Loucy (cell line): Measurements from ENCODE around the gene CCR6.

ENCODE experiments used
- H2AFZ ChIP-seq: fragments of 200-600 bp; sonication (generic); 2 replicates; pipeline ENCODE4 v1.6.0; 2016; ENCODE audit warnings: antibody characterized with exemption, mild to moderate bottlenecking, low read length, moderate library complexity
- H3F3A ChIP-seq: fragments of 200-600 bp; 2 replicates; pipeline ENCODE4 v1.6.0; 2016; ENCODE audit warnings: antibody characterized with exemption, low read depth, mild to moderate bottlenecking
- H3K27me3 ChIP-seq: fragments of 200-600 bp; sonication (generic); 2 replicates; pipeline ENCODE4 v1.6.1; 2014; ENCODE audit warnings: low read length, mild to moderate bottlenecking; ENCODE audit not compliant: insufficient read depth, poor library complexity, severe bottlenecking
- H3K36me3 ChIP-seq: fragments of 200-600 bp; sonication (generic); 2 replicates; pipeline ENCODE4 v1.6.1; 2016; ENCODE audit warnings: low read length; ENCODE audit not compliant: insufficient read depth
- H3K4me1 ChIP-seq: fragments of 200-600 bp; sonication (generic); 2 replicates; pipeline ENCODE4 v1.5.1; 2014; ENCODE audit warnings: low read length, mild to moderate bottlenecking; ENCODE audit not compliant: insufficient read depth, poor library complexity, severe bottlenecking
- H3K4me2 ChIP-seq: fragments of 200-600 bp; sonication (generic); 2 replicates; pipeline ENCODE4 v1.6.0; 2014; ENCODE audit warnings: antibody characterized with exemption, low read length, low read depth, mild to moderate bottlenecking; ENCODE audit not compliant: poor library complexity, severe bottlenecking
- H3K4me3 ChIP-seq: fragments of 200-600 bp; sonication (generic); 2 replicates; pipeline ENCODE4 v1.5.1; 2014; ENCODE audit warnings: low read length, mild to moderate bottlenecking, mixed read lengths; ENCODE audit not compliant: poor library complexity, severe bottlenecking
- H3K79me2 ChIP-seq: fragments of 200-600 bp; sonication (generic); 2 replicates; pipeline ENCODE4 v1.6.1; 2014; ENCODE audit warnings: low read length; ENCODE audit not compliant: insufficient read depth
- H3K9ac ChIP-seq: fragments of 200-600 bp; sonication (generic); 2 replicates; pipeline ENCODE4 v1.6.0; 2014; ENCODE audit warnings: mild to moderate bottlenecking, low read depth, low read length, moderate library complexity; ENCODE audit not compliant: poor library complexity, severe bottlenecking
- H3K9me2 ChIP-seq: fragments of 200-600 bp; sonication (generic); replicated peaks from 2 replicates; pipeline ENCODE4 v1.6.1; 2016; ENCODE audit warnings: low read depth, low read length, mixed read lengths
- H3K9me3 ChIP-seq: fragments of 200-600 bp; sonication (generic); 2 replicates; pipeline ENCODE4 v1.6.1; 2014; ENCODE audit warnings: mild to moderate bottlenecking, antibody characterized with exemption, low read length, low read depth; ENCODE audit not compliant: insufficient read depth
- H4K20me1 ChIP-seq: fragments of 200-600 bp; sonication (generic); 2 replicates; pipeline ENCODE4 v1.6.0; 2014; ENCODE audit warnings: antibody characterized with exemption, low read length, mild to moderate bottlenecking; ENCODE audit not compliant: insufficient read depth, poor library complexity, severe bottlenecking
- CTCF ChIP-seq: fragments of 200-600 bp; sonication (generic); conservative IDR thresholded peaks from 2 replicates; pipeline ENCODE4 v1.5.1; 2014; ENCODE audit warnings: mild to moderate bottlenecking, antibody characterized with exemption, low read length
- EZH2phosphoT487 ChIP-seq: fragments of 200-600 bp; IDR thresholded peaks from 2 replicates; pipeline ENCODE4 v1.6.1; 2018; ENCODE audit warnings: antibody characterized with exemption, mild to moderate bottlenecking, moderate library complexity, borderline replicate concordance

The CCR6 gene

GRCh38 chr6:167130712-167131684 lies 8.1 kb downstream of the CCR6 start:
- Histone ChIP-seq H3K4me1 (no peaks in the 10 kb centered on the region), H3F3A (no peaks in the 10 kb centered on the region), H3K9ac (no peak overlapping the region), H3K4me3 (no peak overlapping the region), H3K4me2 (no peak overlapping the region), H3K9me3 (no peaks in the 10 kb centered on the region), H3K27me3 (no peaks in the 10 kb centered on the region), H4K20me1 (no peaks in the 10 kb centered on the region), H3K36me3 (no peaks in the 10 kb centered on the region), H3K9me2 (no peaks in the 10 kb centered on the region), H2AFZ (no peak overlapping the region), H3K79me2 (no peaks in the 10 kb centered on the region)
- TF ChIP-seq EZH2phosphoT487, result no peak

- Histone ChIP-seq H3K4me1 (no peaks in the 10 kb centered on the region), H3K9ac (no peak overlapping the region), H2AFZ (no peak overlapping the region), H3F3A (no peaks in the 10 kb centered on the region), H3K4me2 (no peak overlapping the region), H4K20me1 (no peaks in the 10 kb centered on the region), H3K9me2 (no peaks in the 10 kb centered on the region), H3K79me2 (no peaks in the 10 kb centered on the region), H3K9me3 (no peaks in the 10 kb centered on the region), H3K27me3 (no peaks in the 10 kb centered on the region), H3K4me3 (no peak overlapping the region), H3K36me3 (no peaks in the 10 kb centered on the region)
- no peak for TF ChIP-seq EZH2phosphoT487
- no peak for TF ChIP-seq CTCF
Measured at GRCh38 chr6:167134448-167135328, 11.8 kb downstream of the CCR6 start.

DNA sequence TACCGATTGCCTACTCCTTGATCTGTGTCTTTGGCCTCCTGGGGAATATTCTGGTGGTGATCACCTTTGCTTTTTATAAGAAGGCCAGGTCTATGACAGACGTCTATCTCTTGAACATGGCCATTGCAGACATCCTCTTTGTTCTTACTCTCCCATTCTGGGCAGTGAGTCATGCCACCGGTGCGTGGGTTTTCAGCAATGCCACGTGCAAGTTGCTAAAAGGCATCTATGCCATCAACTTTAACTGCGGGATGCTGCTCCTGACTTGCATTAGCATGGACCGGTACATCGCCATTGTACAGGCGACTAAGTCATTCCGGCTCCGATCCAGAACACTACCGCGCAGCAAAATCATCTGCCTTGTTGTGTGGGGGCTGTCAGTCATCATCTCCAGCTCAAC lies 13.5 kb downstream of the CCR6 start:
- Histone ChIP-seq H3K27me3 (no peaks in the 10 kb centered on the region), H3K9me2 (no peaks in the 10 kb centered on the region), H4K20me1 (no peaks in the 10 kb centered on the region), H2AFZ (no peak overlapping the region), H3F3A (no peaks in the 10 kb centered on the region), H3K36me3 (no peaks in the 10 kb centered on the region), H3K9me3 (no peaks in the 10 kb centered on the region), H3K4me3 (no peak overlapping the region), H3K9ac (no peak overlapping the region), H3K79me2 (no peaks in the 10 kb centered on the region), H3K4me2 (no peak overlapping the region), H3K4me1 (no peaks in the 10 kb centered on the region)
- TF ChIP-seq EZH2phosphoT487 (no peak), CTCF (no peak)
